MM.1S (cell line): ENCODE data around the gene CAV1.

Experiments used
- CTCF ChIP-seq: fragments of 300-600 bp; sonication (generic); IDR thresholded peaks from 2 replicates; pipeline ENCODE4 v1.5.1; 2016; ENCODE audit warnings: antibody characterized with exemption, low read length, mixed read lengths
- EZH2 ChIP-seq: fragments of 300-600 bp; sonication (generic); optimal IDR thresholded peaks from 2 replicates; pipeline ENCODE3; 2017; ENCODE audit warnings: low read depth, mild to moderate bottlenecking, antibody characterized with exemption, low read length, mixed read lengths
- EZH2phosphoT487 ChIP-seq: fragments of 300-600 bp; sonication (generic); IDR thresholded peaks from 2 replicates; pipeline ENCODE4 v1.6.1; 2018; ENCODE audit warnings: antibody characterized with exemption, low read length

GRCh38 chr7:116545411-116545993 is 20.7 kb downstream of the CAV1 start:
- TF ChIP-seq CTCF (no peak), EZH2 (no peak), EZH2phosphoT487 (no peak)
